Heart left ventricle (tissue), 16 donors: ENCODE measurements around the gene ATP5F1E. TPM values are rescaled to one million over a fixed set of nuclear protein-coding genes. Genes with fewer than 3 reads are reported as not detected.

Source experiments
- ATAC-seq, 4 donors: fragments of 200-7000 bp; cut with Tn5 transposase; one replicate each; pipeline ENCODE4 v1.9.1; 2020 to 2022; ENCODE audit warnings: moderate library complexity in 4 of 4, mild to moderate bottlenecking in 3 of 4, moderate number of reproducible peaks in 1 of 4
- DNase-seq, 5 donors: peaks; one replicate each; pipeline ENCODE4 v3.0.0-alpha.2; 2020
- H3K27ac ChIP-seq, 12 donors: fragments of 200-600 bp; sonication (generic) in 4 of 12; one replicate each; pipeline versions ENCODE4 v1.5.0 to v1.8.0; 2016 to 2022; ENCODE audit warnings: mild to moderate bottlenecking in 2 of 12
- H3K27me3 ChIP-seq, 9 donors: fragments of 200-600 bp; sonication (generic) in 2 of 9; one replicate each; pipeline versions ENCODE4 v1.5.1 to v1.8.0; 2016 to 2022; ENCODE audit warnings: mild to moderate bottlenecking in 3 of 9
- H3K36me3 ChIP-seq, 9 donors: fragments of 200-600 bp; sonication (generic) in 2 of 9; one replicate each; pipeline versions ENCODE4 v1.5.0 to v1.8.0; 2018 to 2022; ENCODE audit warnings: mild to moderate bottlenecking in 2 of 9
- H3K4me1 ChIP-seq, 12 donors: fragments of 200-600 bp; sonication (generic) in 4 of 12; one replicate each; pipeline versions ENCODE4 v1.5.0 to v1.8.0; 2016 to 2022; ENCODE audit warnings: mild to moderate bottlenecking in 3 of 12
- H3K4me3 ChIP-seq, 12 donors: fragments of 200-600 bp; sonication (generic) in 4 of 12; one replicate each; pipeline versions ENCODE4 v1.5.0 to v1.8.0; 2017 to 2022; ENCODE audit warnings: mild to moderate bottlenecking in 9 of 12, moderate library complexity in 4 of 12
- H3K9me3 ChIP-seq, 12 donors: fragments of 200-600 bp; sonication (generic) in 4 of 12; one replicate each; pipeline versions ENCODE4 v1.5.0 to v1.8.0; 2016 to 2022; ENCODE audit warnings: mild to moderate bottlenecking in 1 of 12
- CTCF ChIP-seq, 12 donors: fragments of 200-600 bp; sonication (generic) in 4 of 12; IDR thresholded peaks; one replicate each; pipeline versions ENCODE4 v1.5.0 to v1.8.0; 2018 to 2022; ENCODE audit warnings: antibody characterized with exemption in 12 of 12, mild to moderate bottlenecking in 5 of 12
- POLR2A ChIP-seq, 2 donors: fragments of 450-650 bp; IDR thresholded peaks; one replicate each; pipeline ENCODE4 v1.6.1; 2017; ENCODE audit warnings: antibody characterized with exemption in 2 of 2, mild to moderate bottlenecking in 2 of 2, moderate library complexity in 2 of 2
- WGBS, 4 donors: extraction: QIAGEN DNeasy Blood & Tissue Kit in 2 of 4; methylation state at CpG; one replicate each; pipeline versions ENCODE4 v1.1.5 to v1.1.7; 2013 to 2018; 5-methylcytosine and 5-hydroxymethylcytosine counted together
- intact Hi-C, 10 donors: fragments of 100-400 bp; cut with DNase I; formaldehyde crosslinking; loops; one replicate each; pipeline versions ENCODE4 v1.11.1 to v1.14.2; 2022
- polyA plus RNA-seq, 2 donors: library from polyadenylated mRNA; stranded (reverse); fragments of 200-250 nt; gene quantifications; one replicate each; pipeline ENCODE4 v1.2.3, GENCODE V29; 2013
- total RNA-seq, 9 donors: library from RNA; depleted of rRNA in 2 of 9; stranded (reverse); fragments of >200 nt in 2 of 9; fragmentation: NEBNext Ultra II Directional in 3 of 9; extraction: Animal tissue kit (Norgen Biotek cat#: 25700) in 3 of 9; gene quantifications; one replicate each; pipeline versions ENCODE4 v1.1.0 to v1.2.4, GENCODE V29; 2016 to 2023
- donor health status: ischemic (EF 13 %, LVEDD 7.1; RV severe dilation, severe dysfunction).
- donor health status: healthy with polysubstance abuse.
- donor health status: DM: no; HTN: yes; CAD: no.
- donor health status: DM: no; HTN: no; CAD: no.
- donor health status: ischemic (EF 25% LVEDD 6.9; RV normal size, moderate dysfunction).
- donor health status: ischemic (EF 25% LVEDD 5.7; RV mildly dilated, moderate dysfunction).
- donor health status: healthy.
- donor health status: DM: yes; HTN: yes; CAD: no.
- donor health status: ischemic (EF 35%, LVEDD 5.7; RV mildly dilated, moderate dysfunction).
- donor health status: nonischemic (EF 11% LVEDD 7.7; RV severe dilation, severe dysfunction).
- donor health status: DM: yes; HTN: yes; CAD: no.
- donor health status: PGD.
- donor health status: ischemic (EF 29% LVEDD 5.4; RV normal size, mild dysfunction).
- donor health status: nonischemic (EF 23%, LVEDD 6.1; RV moderate dilation, normal function).

Gene ATP5F1E
- total and polyA plus RNA-seq, 11 donors = 38.5 to 153 (median 116) TPM

- Histone ChIP-seq H3K9me3 (no peaks in the 10 kb centered on the region), H3K4me3 (no peak overlapping the region), H3K4me1 (peaks cover 0 to 10% (median 0%) of the 10 kb centered on the region in 12 donors), H3K36me3 (no peaks in the 10 kb centered on the region), H3K27me3 (peaks cover 0 to 18% (median 0%) of the 10 kb centered on the region in 9 donors), H3K27ac (no peak overlapping the region)
- TF ChIP-seq POLR2A (IDR thresholded peaks at IDR 0.05) = no peak
- TF ChIP-seq CTCF (IDR thresholded peaks at IDR 0.05) = no peak
- WGBS, 4 donors = 55 to 70% (median 67%) methylated on average over 1 of the region's 1 CpG
- intact Hi-C loops = loop anchor here in 4 of 10 donors (10.0 kb wide), 2 partner anchors 174 to 354 kb away; no protein-coding TSS in a partner anchor
- ATAC-seq (no peak), DNase-seq (no peak)
Measured at GRCh38 chr20:59050437-59050836, 18.3 kb upstream of the ATP5F1E start.

- TF ChIP-seq CTCF (IDR thresholded peaks at IDR 0.05) (no peak), POLR2A (IDR thresholded peaks at IDR 0.05) (no peak)
- peaks cover 0 to 11% (median 0%) of the 10 kb centered on the region in 12 donors for H3K4me1 ChIP-seq
- peaks cover 0 to 18% (median 0%) of the 10 kb centered on the region in 9 donors for H3K27me3 ChIP-seq
- H3K36me3 ChIP-seq = no peaks in the 10 kb centered on the region
- no peaks in the 10 kb centered on the region for H3K9me3 ChIP-seq
- ATAC-seq (no peak), DNase-seq (no peak)
- H3K27ac ChIP-seq = no peak overlapping the region
- 79 to 81% (median 80%) methylated on average over 2 of the region's 2 CpGs for WGBS, 4 donors
- intact Hi-C loops = loop anchor here in 1 of 10 donors (10.0 kb wide), 1 partner anchor 174 kb away; no protein-coding TSS in a partner anchor
- no peak overlapping the region for H3K4me3 ChIP-seq
Measured at GRCh38 chr20:59048681-59049030, 16.5 kb upstream of the ATP5F1E start.

GRCh38 chr20:59047938-59048680 is 16.0 kb upstream of the ATP5F1E start:
- intact Hi-C loops = loop anchor here in 1 of 10 donors (10.0 kb wide), 1 partner anchor 173 kb away; no protein-coding TSS in a partner anchor
- ATAC-seq = no peak
- TF ChIP-seq POLR2A (IDR thresholded peaks at IDR 0.05) = no peak
- no peak for TF ChIP-seq CTCF (IDR thresholded peaks at IDR 0.05)

GRCh38 chr20:59046862-59047261 is 14.7 kb upstream of the ATP5F1E start:
- DNase-seq (no peak), ATAC-seq (no peak)
- H3K4me1 ChIP-seq = peaks cover 1 to 21% (median 8%) of the 10 kb centered on the region in 12 donors
- H3K27ac ChIP-seq = no peak overlapping the region
- intact Hi-C loops = loop anchor here in 1 of 10 donors (10.0 kb wide), 1 partner anchor 172 kb away; no protein-coding TSS in a partner anchor
- no peaks in the 10 kb centered on the region for H3K9me3 ChIP-seq
- TF ChIP-seq POLR2A (IDR thresholded peaks at IDR 0.05) (no peak), CTCF (IDR thresholded peaks at IDR 0.05) (no peak)
- H3K4me3 ChIP-seq = no peak overlapping the region
- H3K36me3 ChIP-seq = no peaks in the 10 kb centered on the region
- 89 to 94% (median 92%) methylated on average over 3 of the region's 3 CpGs for WGBS, 4 donors
- peaks cover 0 to 18% (median 0%) of the 10 kb centered on the region in 9 donors for H3K27me3 ChIP-seq

More at GRCh38 chr20:59047938-59048680, 16.0 kb upstream of the ATP5F1E start:
- no peak overlapping the region for H3K27ac ChIP-seq
- 84 to 87% (median 86%) methylated on average over 5 of the region's 5 CpGs for WGBS, 4 donors
- no peak overlapping the region for H3K4me3 ChIP-seq
- DNase-seq = no peak
- no peaks in the 10 kb centered on the region for H3K36me3 ChIP-seq
- H3K9me3 ChIP-seq = no peaks in the 10 kb centered on the region
- peaks cover 0 to 17% (median 5%) of the 10 kb centered on the region in 12 donors for H3K4me1 ChIP-seq
- H3K27me3 ChIP-seq = peaks cover 0 to 18% (median 0%) of the 10 kb centered on the region in 9 donors
